Caco-2 (cell line): ENCODE measurements around the gene TNS3. TPM values are rescaled to one million over a fixed set of nuclear protein-coding genes. Genes with fewer than 3 reads are reported as not detected.
A peak's percentile ranks its signal among the peaks of the same experiment; 100 is the strongest.

Experiments used
- BruUV-seq: library from RNA; stranded (reverse); fragments of 400-500 nt; replicated peaks from 2 replicates; lab custom pipeline; 2021; lab: Mats Ljungman, UMichigan
- CTCF ChIA-PET: fragments of 300-600 bp; sonication (Branson Sonifier 250); formaldehyde crosslinking; loops from one replicate; lab custom pipeline; 2022; ENCODE audit warnings: antibody characterized with exemption; lab: Charles Lee
- POLR2A ChIA-PET: fragments of 300-600 bp; sonication (Branson Sonifier 250); formaldehyde crosslinking; loops from one replicate; lab custom pipeline; 2022; ENCODE audit warnings: antibody characterized with exemption; lab: Charles Lee
- DNase-seq, 2 experiments: peaks; one replicate each; pipeline versions ENCODE4 v3.0.0 to v3.0.0-alpha.2; 2020 to 2022
- H3K27me3 ChIP-seq: replicated peaks from 2 replicates; pipeline ENCODE4 v1.6.0; 2011; ENCODE audit warnings: low read length; ENCODE audit not compliant: control insufficient read depth, insufficient read depth
- H3K36me3 ChIP-seq: 2 replicates; pipeline ENCODE4 v1.5.1; 2011; ENCODE audit warnings: low read length; ENCODE audit not compliant: control insufficient read depth, insufficient read depth
- H3K4me1 ChIP-seq: fragments of 250-450 bp; sonication (Bioruptor Pico); 2 replicates; pipeline ENCODE4 v1.5.1; 2020; ENCODE audit warnings: mild to moderate bottlenecking
- H3K4me3 ChIP-seq: 2 replicates; pipeline ENCODE4 v1.5.1; 2011; ENCODE audit warnings: low read depth, mild to moderate bottlenecking, control low read depth, low read length
- H3K9me3 ChIP-seq: fragments of 250-450 bp; sonication (Bioruptor Pico); 2 replicates; pipeline ENCODE4 v1.5.1; 2020; ENCODE audit warnings: mild to moderate bottlenecking, moderate library complexity
- H3K27ac Mint-ChIP-seq: one replicate; pipeline ENCODE4 v1.8.0; 2022; ENCODE audit warnings: mixed read lengths; ENCODE audit not compliant: unreplicated experiment
- H3K27me3 Mint-ChIP-seq: one replicate; pipeline ENCODE4 v1.8.0; 2022; ENCODE audit warnings: mixed read lengths; ENCODE audit not compliant: insufficient read depth, unreplicated experiment
- H3K36me3 Mint-ChIP-seq: one replicate; pipeline ENCODE4 v1.8.0; 2022; ENCODE audit warnings: mild to moderate bottlenecking, mixed read lengths; ENCODE audit not compliant: insufficient read depth, unreplicated experiment
- H3K4me1 Mint-ChIP-seq: one replicate; pipeline ENCODE4 v1.8.0; 2022; ENCODE audit warnings: low read depth, mixed read lengths; ENCODE audit not compliant: unreplicated experiment
- H3K4me3 Mint-ChIP-seq: one replicate; pipeline ENCODE4 v1.8.0; 2022; ENCODE audit warnings: mild to moderate bottlenecking, moderate library complexity, mixed read lengths; ENCODE audit not compliant: unreplicated experiment
- H3K9me3 Mint-ChIP-seq: one replicate; pipeline ENCODE4 v1.8.0; 2022; ENCODE audit warnings: mixed read lengths; ENCODE audit not compliant: unreplicated experiment
- intact Hi-C: fragments of 100-400 bp; cut with micrococcal nuclease; formaldehyde crosslinking; loops from one replicate; pipeline ENCODE4 v1.10.0; 2022; ENCODE audit not compliant: unreplicated experiment
- total RNA-seq: library from RNA; stranded (reverse); gene quantifications from 2 replicates; pipeline ENCODE4 v1.2.3, GENCODE V29; 2022
- TF ChIP-seq, protein P1 (sequence below), 2 experiments: fragments of 200-600 bp in 1 of 2; IDR thresholded peaks; 1 replicate in 1 of 2; 2 replicates in 1 of 2; pipeline versions ENCODE4 v1.5.1 to v1.8.0; 2011 to 2022; ENCODE audit warnings: antibody characterized with exemption in 1 of 2, control low read depth in 1 of 2, inconsistent platforms in 1 of 2, low read depth in 1 of 2, low read length in 1 of 2, mild to moderate bottlenecking in 1 of 2, moderate library complexity in 1 of 2; ENCODE audit not compliant: insufficient read depth in 1 of 2, severe bottlenecking in 1 of 2, unreplicated experiment in 1 of 2

TNS3 gene
- total RNA-seq, 1 experiment from 2014 or later, result 263 TPM

DNA sequence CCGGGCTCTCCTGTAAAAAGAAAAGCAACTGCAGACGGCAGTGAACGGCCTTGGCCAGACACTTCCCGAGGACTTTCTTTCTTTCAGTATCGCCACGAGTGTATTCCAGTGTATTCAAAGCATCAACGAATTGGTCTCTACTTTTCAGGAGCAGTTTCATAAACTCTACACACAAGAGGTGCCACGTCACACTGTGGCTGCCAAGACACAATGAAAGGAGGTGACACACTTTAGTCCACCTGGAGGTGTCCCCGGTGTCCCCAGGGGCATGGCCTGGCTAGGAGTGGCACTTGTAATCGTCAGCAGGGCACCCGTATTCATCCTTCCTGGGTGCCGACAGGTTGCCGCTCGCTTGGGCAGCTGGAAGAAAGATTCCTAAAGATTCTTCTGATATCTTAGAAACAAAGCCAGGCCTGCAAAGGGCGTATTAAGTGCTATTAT lies 5.0 kb downstream of the TNS3 start:
- ChIA-PET POLR2A (interaction anchor here (0.6 to 2.1 kb wide), 3 partner anchors 15 to 84 kb away, joined by 3 to 13 read pairs (median 7); no protein-coding TSS in a partner anchor), CTCF (interaction anchor here (1.1 kb wide), 2 partner anchors 19 to 125 kb away, joined by 4 read pairs; no protein-coding TSS in a partner anchor)
- TF ChIP-seq, protein P1, sequence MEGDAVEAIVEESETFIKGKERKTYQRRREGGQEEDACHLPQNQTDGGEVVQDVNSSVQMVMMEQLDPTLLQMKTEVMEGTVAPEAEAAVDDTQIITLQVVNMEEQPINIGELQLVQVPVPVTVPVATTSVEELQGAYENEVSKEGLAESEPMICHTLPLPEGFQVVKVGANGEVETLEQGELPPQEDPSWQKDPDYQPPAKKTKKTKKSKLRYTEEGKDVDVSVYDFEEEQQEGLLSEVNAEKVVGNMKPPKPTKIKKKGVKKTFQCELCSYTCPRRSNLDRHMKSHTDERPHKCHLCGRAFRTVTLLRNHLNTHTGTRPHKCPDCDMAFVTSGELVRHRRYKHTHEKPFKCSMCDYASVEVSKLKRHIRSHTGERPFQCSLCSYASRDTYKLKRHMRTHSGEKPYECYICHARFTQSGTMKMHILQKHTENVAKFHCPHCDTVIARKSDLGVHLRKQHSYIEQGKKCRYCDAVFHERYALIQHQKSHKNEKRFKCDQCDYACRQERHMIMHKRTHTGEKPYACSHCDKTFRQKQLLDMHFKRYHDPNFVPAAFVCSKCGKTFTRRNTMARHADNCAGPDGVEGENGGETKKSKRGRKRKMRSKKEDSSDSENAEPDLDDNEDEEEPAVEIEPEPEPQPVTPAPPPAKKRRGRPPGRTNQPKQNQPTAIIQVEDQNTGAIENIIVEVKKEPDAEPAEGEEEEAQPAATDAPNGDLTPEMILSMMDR (IDR thresholded peaks at IDR 0.05; ENCODE audit: insufficient read depth in 1 of 2, low read depth in 1 of 2, low read length in 1 of 2, severe bottlenecking in 1 of 2, unreplicated experiment in 1 of 2), result no peak
- intact Hi-C loops, result loop anchor here (1.0 to 5.0 kb wide), 13 partner anchors 14 to 310 kb away; no protein-coding TSS in a partner anchor
- DNase-seq, result no peak
- TSS peak; percentile 48 for BruUV-seq
- H3K9me3 ChIP-seq, result no peaks in the 10 kb centered on the region
- peaks cover 2% of the 10 kb centered on the region; the same call in 1 of the 2 replicates for H3K36me3 ChIP-seq
- H3K4me1 ChIP-seq, result peaks cover 79% of the 10 kb centered on the region
- no peak overlapping the region for H3K4me3 ChIP-seq
- Mint-ChIP-seq H3K27me3 (no peaks in the 10 kb centered on the region), H3K4me1 (peaks cover 66% of the 10 kb centered on the region), H3K9me3 (no peaks in the 10 kb centered on the region), H3K27ac (peak overlapping the region; percentile 92), H3K36me3 (peaks cover 99% of the 10 kb centered on the region), H3K4me3 (peak overlapping the region; percentile 71)
- no peaks in the 10 kb centered on the region for H3K27me3 ChIP-seq

DNA sequence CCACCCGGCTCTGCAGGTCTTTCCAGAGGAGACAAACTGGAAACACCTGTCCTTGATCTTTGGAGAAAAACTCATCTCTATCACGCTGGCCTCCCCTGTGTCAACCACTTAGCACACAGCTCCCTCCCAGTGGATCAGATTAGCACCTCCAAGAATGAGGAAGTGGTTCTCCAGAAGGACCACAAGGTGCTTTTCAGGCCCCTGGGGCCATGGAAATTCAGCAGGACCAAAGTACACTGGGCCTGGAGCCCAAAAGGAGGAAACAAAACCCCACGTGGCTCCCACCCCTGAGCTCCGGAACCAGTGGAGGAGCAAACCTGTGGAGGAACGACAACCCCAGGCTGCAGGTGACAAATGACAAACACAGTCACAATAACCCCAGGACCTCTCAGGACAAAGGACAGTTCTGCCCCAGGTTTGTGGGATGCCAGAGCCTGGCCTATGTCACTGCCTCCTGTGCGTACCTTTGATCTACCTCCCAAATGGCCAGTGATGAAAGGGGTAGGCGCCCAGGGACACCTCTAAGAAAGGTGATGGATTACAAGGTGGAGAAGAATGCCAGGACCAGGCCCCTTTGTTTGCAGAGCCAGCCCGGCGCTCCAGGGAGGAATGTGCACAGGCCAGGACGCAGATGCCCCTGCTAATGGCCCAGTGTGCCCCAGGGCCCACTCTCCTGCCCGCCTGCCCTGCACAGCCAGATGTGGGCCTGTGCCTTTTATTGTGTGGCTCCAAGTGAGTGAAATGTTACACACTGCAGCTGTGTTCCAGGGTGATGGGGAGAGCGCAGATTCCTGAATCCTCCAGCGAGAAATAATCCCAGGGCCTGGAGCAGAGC lies 5.7 kb downstream of the TNS3 start:
- H3K4me3 Mint-ChIP-seq, result peak overlapping the region; percentile 71
- peak; percentile 96 to 99 for DNase-seq
- H3K9me3 Mint-ChIP-seq, result no peaks in the 10 kb centered on the region
- peaks cover 99% of the 10 kb centered on the region for H3K36me3 Mint-ChIP-seq
- Histone ChIP-seq H3K9me3 (no peaks in the 10 kb centered on the region), H3K27me3 (no peaks in the 10 kb centered on the region), H3K4me1 (peaks cover 85% of the 10 kb centered on the region), H3K4me3 (no peak overlapping the region), H3K36me3 (peaks cover 2% of the 10 kb centered on the region; the same call in 1 of the 2 replicates)
- ChIA-PET POLR2A (interaction anchor here (0.5 to 2.1 kb wide), 10 partner anchors 14 to 310 kb away, joined by 3 to 13 read pairs (median 4); no protein-coding TSS in a partner anchor), CTCF (interaction anchor here (0.5 to 1.4 kb wide), 11 partner anchors 14 to 319 kb away, joined by 3 to 6 read pairs (median 4); no protein-coding TSS in a partner anchor)
- peaks cover 69% of the 10 kb centered on the region for H3K4me1 Mint-ChIP-seq
- no TSS peak for BruUV-seq
- no peaks in the 10 kb centered on the region for H3K27me3 Mint-ChIP-seq
- H3K27ac Mint-ChIP-seq, result peak overlapping the region; percentile 92
- intact Hi-C loops, result loop anchor here (1.0 to 5.0 kb wide), 13 partner anchors 15 to 309 kb away; no protein-coding TSS in a partner anchor
- TF ChIP-seq, protein P1 (IDR thresholded peaks at IDR 0.05; ENCODE audit: insufficient read depth in 1 of 2, low read depth in 1 of 2, low read length in 1 of 2, severe bottlenecking in 1 of 2, unreplicated experiment in 1 of 2), result no peak
